Measurements from ENCODE around the gene MAP1B. TPM values are rescaled to one million over a fixed set of nuclear protein-coding genes. Genes with fewer than 3 reads are reported as not detected.

Gene MAP1B
- total RNA-seq, 1 donor from 2014 or later, result 2,530 TPM

DNA sequence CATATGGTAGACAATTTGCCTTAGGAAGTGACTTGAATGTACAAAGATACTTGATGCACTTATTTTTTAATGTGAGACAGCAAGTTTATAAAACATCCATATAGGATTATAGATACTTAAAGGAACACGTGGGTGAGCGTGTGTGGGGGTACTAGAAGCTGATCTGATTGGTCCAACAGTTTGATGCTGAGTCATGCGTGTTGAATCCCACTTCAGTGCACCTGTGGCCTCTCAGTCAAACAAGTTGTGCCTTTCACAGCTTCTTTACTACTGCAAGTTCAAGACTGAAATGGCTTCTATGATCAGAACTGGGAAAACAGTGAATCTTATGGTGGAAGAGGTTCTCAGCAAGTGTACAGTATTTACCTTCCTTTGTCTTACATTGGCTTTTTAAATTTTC is 98.9 kb downstream of the MAP1B start:
- TF ChIP-seq, protein P1, sequence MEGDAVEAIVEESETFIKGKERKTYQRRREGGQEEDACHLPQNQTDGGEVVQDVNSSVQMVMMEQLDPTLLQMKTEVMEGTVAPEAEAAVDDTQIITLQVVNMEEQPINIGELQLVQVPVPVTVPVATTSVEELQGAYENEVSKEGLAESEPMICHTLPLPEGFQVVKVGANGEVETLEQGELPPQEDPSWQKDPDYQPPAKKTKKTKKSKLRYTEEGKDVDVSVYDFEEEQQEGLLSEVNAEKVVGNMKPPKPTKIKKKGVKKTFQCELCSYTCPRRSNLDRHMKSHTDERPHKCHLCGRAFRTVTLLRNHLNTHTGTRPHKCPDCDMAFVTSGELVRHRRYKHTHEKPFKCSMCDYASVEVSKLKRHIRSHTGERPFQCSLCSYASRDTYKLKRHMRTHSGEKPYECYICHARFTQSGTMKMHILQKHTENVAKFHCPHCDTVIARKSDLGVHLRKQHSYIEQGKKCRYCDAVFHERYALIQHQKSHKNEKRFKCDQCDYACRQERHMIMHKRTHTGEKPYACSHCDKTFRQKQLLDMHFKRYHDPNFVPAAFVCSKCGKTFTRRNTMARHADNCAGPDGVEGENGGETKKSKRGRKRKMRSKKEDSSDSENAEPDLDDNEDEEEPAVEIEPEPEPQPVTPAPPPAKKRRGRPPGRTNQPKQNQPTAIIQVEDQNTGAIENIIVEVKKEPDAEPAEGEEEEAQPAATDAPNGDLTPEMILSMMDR (IDR thresholded peaks at IDR 0.05; ENCODE audit: partially characterized antibody, unreplicated experiment), result no peak

DNA sequence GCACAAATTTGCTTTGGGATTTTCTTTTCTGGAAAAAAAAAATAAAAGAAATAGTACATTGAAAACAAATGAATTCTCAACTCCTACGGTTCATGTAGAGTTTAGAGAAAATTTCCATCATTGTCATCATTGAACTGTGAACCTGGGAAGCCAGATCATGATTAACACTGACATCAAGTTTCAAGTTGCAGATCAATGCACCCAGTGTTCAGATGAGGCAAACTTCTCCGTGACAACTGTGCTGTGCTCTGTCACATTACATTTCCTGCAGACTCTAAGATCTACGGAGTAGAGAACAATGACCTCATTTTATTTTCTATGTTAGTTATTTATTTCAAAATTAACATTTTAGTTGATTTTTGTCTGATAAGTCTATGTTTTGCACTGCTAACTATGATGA is 99.7 kb downstream of the MAP1B start:
- Mint-ChIP-seq H3K4me3 (ENCODE audit: unreplicated experiment) (no peak overlapping the region), H3K4me1 (ENCODE audit: low read depth, unreplicated experiment) (peaks cover 59% of the 10 kb centered on the region), H3K36me3 (ENCODE audit: unreplicated experiment) (peaks cover 11% of the 10 kb centered on the region), H3K27me3 (ENCODE audit: unreplicated experiment) (peaks cover 43% of the 10 kb centered on the region), H3K9me3 (ENCODE audit: unreplicated experiment) (peaks cover 67% of the 10 kb centered on the region), H3K27ac (ENCODE audit: unreplicated experiment) (no peak overlapping the region)
- TF ChIP-seq, protein P1 (IDR thresholded peaks at IDR 0.05; ENCODE audit: partially characterized antibody, unreplicated experiment), result no peak
- DNase-seq, result no peak

More for the DNA sequence above, 98.9 kb downstream of the MAP1B start:
- Mint-ChIP-seq H3K4me3 (ENCODE audit: unreplicated experiment) (no peak overlapping the region), H3K27me3 (ENCODE audit: unreplicated experiment) (peaks cover 38% of the 10 kb centered on the region), H3K9me3 (ENCODE audit: unreplicated experiment) (peaks cover 68% of the 10 kb centered on the region), H3K36me3 (ENCODE audit: unreplicated experiment) (peaks cover 11% of the 10 kb centered on the region), H3K27ac (ENCODE audit: unreplicated experiment) (peak overlapping the region; percentile 3), H3K4me1 (ENCODE audit: low read depth, unreplicated experiment) (peaks cover 55% of the 10 kb centered on the region)
- no peak for DNase-seq

DNA sequence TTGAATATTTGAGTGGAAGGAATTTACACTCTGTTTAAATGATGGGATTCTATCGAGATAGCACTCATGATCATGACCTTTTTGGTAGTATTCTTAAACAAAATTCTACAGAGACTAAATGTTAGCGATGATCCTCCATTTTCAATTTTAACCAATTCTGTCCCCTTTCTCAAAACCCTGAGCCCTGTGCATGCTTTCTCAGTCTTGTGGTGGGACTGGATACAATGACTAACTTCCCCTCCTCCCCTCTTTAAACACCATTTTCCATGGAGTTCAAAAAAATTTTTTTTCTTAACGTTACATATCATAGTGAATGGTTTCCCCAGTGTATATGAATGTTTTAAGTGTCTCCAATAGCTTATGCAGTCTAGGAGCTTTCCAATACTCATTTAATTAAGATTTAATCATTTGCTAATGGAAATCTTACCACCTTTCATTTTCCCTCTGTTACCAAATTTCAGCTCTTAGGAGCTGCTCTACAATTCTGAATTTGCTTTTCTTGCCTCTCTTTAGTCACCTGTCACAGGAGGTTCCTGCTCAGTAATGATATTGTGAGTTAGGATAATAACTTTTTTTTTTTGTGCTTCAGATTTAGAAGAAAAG is 101.2 kb downstream of the MAP1B start:
- H3K4me3 Mint-ChIP-seq (ENCODE audit: unreplicated experiment), result peak overlapping the region; percentile 28
- TF ChIP-seq, protein P1 (IDR thresholded peaks at IDR 0.05; ENCODE audit: partially characterized antibody, unreplicated experiment), result no peak
- peaks cover 11% of the 10 kb centered on the region for H3K36me3 Mint-ChIP-seq (ENCODE audit: unreplicated experiment)
- no peak overlapping the region for H3K27ac Mint-ChIP-seq (ENCODE audit: unreplicated experiment)
- peaks cover 35% of the 10 kb centered on the region for H3K27me3 Mint-ChIP-seq (ENCODE audit: unreplicated experiment)
- peaks cover 63% of the 10 kb centered on the region for H3K9me3 Mint-ChIP-seq (ENCODE audit: unreplicated experiment)
- DNase-seq, result no peak
- peaks cover 46% of the 10 kb centered on the region for H3K4me1 Mint-ChIP-seq (ENCODE audit: low read depth, unreplicated experiment)

DNA sequence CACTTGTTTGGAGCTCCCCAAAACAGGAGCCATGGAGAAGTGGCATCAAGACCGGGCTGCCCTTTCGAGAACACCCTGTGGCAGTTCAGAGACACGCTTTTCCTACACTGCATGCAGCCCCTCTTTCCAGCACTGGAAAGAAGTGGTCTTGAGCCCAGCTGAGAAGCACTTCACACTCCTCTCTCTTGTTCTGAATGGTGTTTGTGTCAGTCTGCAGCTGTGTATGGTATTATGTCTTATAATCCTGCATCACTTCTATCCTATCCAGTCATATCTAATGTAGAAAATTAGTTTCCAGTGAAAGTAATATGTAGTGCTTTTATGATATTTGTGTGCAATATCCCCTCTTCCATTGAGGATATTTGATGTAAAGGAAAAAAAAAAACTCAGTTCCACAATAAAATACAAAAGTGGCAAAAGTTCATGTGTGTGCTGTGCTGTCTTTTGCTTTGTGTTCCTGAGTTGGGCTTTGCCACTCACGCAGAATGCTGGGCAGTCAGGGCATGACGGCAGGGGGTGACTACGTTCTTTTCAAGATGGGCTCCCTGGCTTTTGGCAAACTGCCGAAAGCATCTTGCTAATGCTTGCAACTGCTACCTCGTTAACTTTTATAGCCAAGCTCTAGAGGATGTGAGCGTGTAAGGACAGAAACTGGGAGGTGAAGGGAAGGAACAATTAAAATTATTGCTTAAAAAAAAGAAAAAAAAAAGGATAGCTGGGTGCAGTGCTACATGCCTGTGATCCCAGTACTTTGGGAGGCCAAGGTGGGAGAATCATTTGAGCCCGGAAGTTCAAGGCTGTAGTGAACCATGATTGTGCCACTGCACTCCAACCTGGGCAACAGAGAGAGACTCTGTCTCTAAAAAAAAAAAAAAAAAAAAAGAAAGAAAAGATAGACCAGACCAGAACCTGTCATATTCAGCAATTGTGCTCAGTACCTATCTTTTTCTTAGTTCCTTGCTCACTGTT is 102.2 kb downstream of the MAP1B start:
- H3K27me3 Mint-ChIP-seq (ENCODE audit: unreplicated experiment), result peaks cover 36% of the 10 kb centered on the region
- DNase-seq, result no peak
- peaks cover 11% of the 10 kb centered on the region for H3K36me3 Mint-ChIP-seq (ENCODE audit: unreplicated experiment)
- peak overlapping the region; percentile 84 for H3K27ac Mint-ChIP-seq (ENCODE audit: unreplicated experiment)
- peaks cover 44% of the 10 kb centered on the region for H3K4me1 Mint-ChIP-seq (ENCODE audit: low read depth, unreplicated experiment)
- H3K4me3 Mint-ChIP-seq (ENCODE audit: unreplicated experiment), result peak overlapping the region; percentile 53
- TF ChIP-seq, protein P1 (IDR thresholded peaks at IDR 0.05; ENCODE audit: partially characterized antibody, unreplicated experiment), result no peak
- peaks cover 59% of the 10 kb centered on the region for H3K9me3 Mint-ChIP-seq (ENCODE audit: unreplicated experiment)
